ENCODE measurements around the gene EGFR.
A peak's percentile ranks its signal among the peaks of the same experiment; 100 is the strongest.

The EGFR gene

GRCh38 chr7:55177589-55178261 is 158.9 kb downstream of the EGFR start:
- peak; percentile 57 for DNase-seq

DNA sequence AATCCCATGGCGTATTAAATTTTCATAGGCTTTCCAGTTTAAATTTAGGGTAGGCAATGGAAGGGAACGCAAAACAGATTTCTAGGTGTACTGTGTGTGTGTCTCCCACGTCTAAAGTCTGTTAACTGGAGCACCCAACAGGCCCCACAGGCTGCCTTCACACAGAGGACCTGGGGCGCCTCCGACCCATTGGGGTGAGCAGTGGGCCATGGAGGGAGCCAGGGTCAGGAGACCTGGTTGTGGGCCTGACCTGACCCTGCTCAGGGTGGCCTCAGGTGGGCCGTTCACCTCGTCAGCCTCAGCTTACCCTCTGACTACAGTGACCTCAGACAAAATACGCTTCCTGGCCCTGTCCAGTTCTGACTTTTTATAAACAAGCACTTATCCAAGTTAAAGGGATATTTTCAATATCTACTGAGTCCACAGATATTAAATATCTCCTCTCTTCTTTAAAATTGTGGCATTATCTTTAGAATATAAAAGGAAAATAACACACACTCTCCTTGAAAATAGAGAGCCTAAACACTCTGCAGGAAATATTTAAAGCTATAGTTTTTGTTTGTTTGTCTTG is 159.6 kb downstream of the EGFR start:
- DNase-seq = no peak

DNA sequence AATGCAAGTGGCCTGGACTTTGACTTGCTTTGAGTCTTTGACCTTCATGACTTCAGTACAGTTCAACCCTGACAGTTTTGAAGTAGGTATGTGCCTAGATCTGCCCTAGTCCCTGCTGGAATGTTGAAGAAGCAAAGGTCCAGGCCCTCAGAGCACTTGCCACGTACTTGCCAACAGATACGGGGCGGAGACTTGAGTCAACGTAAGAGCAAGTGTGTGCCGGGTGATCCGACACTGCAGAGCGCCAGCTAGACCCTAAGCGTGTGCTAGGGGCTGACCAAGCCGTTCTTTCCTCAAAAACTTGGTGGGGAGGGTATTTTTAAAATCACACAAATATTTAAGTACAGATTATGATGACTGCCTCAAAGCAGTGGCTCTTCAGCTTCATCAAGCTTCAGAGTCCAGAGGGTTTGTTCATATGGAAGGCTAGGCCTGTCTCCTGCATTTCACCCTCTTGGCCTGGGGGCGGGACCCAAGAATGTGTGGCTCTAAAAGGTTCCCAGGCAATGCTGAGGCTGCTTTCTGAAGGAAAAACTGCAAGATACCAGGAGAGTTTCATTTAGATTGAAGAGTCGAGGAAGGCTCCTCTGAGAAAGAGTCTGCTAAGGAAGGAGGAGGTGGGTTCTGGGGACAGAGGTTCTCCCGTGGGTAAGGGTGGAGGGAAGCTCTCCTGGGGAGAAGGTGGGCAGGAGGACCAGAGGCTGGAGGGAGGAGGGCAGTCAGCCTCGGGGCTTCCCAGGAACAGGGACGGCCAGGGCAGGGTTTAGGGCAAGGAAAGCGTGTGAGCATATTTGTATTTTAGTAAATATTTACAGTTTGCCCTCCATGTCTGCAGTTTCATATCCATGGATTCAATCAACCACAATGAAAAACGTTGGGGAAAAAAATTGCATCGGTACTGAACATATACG is 160.3 kb downstream of the EGFR start:
- no peak for DNase-seq

DNA sequence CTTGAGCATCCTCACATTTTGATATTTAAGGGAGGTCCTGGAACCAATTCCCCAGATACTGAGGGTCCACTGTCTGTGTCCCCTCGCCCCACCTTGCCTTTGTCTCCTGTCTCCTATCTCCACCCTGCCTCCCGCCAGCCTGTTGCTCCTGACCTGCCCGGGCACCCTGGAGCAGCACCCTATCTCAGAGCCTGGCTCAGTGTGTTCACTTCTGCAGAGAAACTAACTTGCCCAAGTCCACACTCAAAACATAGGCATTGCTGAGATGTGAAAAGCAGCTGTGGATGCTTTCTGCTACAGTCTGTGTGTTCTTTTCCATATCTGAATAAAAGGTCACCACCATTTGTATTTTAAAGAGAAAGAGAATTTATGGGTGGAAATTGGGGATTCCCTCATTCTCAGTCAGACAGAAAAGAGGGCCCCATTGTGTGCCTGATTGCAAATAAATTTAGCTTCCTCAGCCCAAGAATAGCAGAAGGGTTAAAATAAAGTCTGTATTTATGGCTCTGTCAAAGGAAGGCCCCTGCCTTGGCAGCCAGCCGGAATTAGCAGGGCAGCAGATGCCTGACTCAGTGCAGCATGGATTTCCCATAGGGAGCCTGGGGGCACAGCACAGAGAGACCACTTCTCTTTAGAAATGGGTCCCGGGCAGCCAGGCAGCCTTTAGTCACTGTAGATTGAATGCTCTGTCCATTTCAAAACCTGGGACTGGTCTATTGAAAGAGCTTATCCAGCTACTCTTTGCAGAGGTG is 161.3 kb downstream of the EGFR start:
- peak; percentile 36 for DNase-seq

DNA sequence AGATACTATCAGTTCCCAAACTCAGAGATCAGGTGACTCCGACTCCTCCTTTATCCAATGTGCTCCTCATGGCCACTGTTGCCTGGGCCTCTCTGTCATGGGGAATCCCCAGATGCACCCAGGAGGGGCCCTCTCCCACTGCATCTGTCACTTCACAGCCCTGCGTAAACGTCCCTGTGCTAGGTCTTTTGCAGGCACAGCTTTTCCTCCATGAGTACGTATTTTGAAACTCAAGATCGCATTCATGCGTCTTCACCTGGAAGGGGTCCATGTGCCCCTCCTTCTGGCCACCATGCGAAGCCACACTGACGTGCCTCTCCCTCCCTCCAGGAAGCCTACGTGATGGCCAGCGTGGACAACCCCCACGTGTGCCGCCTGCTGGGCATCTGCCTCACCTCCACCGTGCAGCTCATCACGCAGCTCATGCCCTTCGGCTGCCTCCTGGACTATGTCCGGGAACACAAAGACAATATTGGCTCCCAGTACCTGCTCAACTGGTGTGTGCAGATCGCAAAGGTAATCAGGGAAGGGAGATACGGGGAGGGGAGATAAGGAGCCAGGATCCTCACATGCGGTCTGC is 162.2 kb downstream of the EGFR start:
- no peak for DNase-seq

- no peak for DNase-seq
Measured at GRCh38 chr7:55181762-55182161, 162.9 kb downstream of the EGFR start.

- no peak for DNase-seq
Measured at GRCh38 chr7:55183897-55184296, 165.1 kb downstream of the EGFR start.

- no peak for DNase-seq
Measured at GRCh38 chr7:55185321-55185802, 166.5 kb downstream of the EGFR start.

GRCh38 chr7:55185941-55186609 is 167.3 kb downstream of the EGFR start:
- peak; percentile 85 for DNase-seq

DNA sequence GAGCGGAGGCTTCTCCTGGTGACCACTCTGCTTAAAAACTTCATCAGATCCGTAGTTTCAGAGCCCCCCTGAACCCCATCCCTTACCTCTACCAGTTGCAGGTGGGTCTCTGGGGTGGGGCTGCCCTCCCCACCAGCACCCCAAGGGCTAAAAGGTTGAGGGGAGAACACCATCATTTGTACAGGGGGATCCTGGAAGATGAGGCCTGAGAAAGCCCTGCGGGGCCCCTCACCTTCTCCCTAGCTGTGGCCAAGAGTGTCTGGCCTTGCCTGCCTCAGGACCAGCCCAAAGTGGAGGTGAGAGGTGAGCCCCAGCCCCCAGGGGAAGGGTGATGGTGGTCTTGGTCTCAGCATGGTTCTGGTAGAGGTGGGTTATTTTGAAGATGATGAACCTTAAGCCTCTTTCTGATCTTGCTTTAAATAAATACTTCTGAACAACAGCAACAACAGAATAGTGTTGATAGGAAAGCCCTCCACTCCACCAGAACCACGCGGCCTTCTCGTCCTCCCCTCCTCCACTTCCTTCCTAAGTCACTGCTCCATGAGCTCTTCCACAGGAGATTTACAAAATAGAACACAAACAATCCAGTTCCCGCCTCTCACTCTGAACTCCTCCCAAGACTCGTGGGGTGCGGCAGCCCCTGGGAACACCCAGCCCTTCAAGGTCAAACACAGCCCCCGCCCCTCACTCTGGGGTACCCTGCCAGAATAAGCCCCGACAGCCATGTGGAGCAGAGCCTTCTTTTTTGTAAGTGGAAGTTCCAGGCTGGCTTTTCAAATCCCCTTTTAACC is 169.1 kb downstream of the EGFR start:
- DNase-seq = no peak

- no peak for DNase-seq
Measured at GRCh38 chr7:55188590-55189138, 169.8 kb downstream of the EGFR start.

GRCh38 chr7:55189146-55189766 is 170.4 kb downstream of the EGFR start:
- peak; percentile 41 for DNase-seq

GRCh38 chr7:55189878-55190436 is 171.1 kb downstream of the EGFR start:
- no peak for DNase-seq

DNA sequence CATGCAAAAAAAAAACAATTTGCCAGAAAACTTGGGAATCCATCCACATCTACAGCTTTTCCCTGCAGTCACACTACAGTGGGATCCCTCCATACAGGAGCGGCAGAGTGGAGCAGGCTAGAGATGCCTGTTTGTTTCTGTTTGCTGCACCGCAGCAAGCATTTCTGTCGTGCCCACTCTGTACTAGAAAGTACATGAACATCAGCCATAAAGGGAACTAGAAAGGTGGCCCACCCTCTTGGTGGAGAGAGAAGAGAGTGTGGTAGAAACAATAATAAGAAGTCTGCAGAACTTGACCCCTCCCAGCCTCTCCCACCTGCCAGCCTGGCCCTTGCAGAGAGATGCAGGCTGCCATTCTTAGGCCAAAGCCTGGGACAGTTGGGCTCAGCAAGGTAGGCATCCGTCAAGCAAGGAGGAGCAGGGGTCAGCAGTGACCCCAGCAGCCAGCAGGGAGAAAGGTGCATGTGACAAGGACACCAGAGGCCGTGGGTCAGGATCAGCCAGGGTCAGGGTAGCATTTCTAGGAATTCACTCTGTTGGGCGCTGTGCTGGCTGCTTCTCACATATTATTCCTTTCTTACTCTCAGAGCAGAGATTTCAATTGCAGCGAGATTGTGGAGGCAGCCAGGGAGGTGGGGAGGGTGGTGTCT is 171.8 kb downstream of the EGFR start:
- DNase-seq = no peak

GRCh38 chr7:55191161-55191925 is 172.5 kb downstream of the EGFR start:
- DNase-seq = no peak

DNA sequence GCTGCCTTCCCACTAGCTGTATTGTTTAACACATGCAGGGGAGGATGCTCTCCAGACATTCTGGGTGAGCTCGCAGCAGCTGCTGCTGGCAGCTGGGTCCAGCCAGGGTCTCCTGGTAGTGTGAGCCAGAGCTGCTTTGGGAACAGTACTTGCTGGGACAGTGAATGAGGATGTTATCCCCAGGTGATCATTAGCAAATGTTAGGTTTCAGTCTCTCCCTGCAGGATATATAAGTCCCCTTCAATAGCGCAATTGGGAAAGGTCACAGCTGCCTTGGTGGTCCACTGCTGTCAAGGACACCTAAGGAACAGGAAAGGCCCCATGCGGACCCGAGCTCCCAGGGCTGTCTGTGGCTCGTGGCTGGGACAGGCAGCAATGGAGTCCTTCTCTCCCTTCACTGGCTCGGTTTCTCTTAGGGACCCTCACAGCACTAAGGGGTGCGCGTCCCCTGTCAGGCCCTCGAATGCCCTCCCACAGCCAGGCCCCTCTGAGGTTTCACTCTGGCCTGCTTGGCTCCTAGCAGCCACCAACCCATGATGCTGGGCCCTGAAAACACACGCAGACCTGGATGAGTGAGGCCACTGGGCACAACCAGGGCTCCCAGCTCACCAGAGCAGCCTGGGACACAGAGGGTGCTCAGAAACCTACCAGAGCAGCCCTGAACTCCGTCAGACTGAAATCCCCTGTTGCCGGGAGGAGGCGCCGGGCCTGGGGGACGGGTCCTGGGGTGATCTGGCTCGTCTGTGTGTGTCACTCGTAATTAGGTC is 173.3 kb downstream of the EGFR start:
- DNase-seq = peak; percentile 18

DNA sequence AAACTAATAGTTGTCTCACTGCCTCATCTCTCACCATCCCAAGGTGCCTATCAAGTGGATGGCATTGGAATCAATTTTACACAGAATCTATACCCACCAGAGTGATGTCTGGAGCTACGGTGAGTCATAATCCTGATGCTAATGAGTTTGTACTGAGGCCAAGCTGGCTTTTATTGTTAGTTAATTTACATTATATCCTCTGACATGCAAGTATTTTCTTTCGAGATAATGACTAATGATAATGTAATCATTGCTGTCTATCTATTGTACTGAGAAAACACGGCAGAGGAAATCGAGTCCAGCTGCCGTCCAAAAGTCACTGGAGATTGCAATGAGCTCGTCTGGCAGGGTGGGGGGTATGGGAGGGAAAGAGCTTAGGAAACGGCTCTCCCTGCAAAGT is 173.9 kb downstream of the EGFR start:
- peak; percentile 88 for DNase-seq

GRCh38 chr7:55193245-55193644 is 174.4 kb downstream of the EGFR start:
- no peak for DNase-seq

Measured in fibroblast of upper back skin (primary cell).